Muscle of leg (tissue), 11 donors: ENCODE data around the gene SCG2. TPM values are rescaled to one million over a fixed set of nuclear protein-coding genes. Genes with fewer than 3 reads are reported as not detected.

Experiments
- DNase-seq: peaks from one replicate; pipeline ENCODE4 v3.0.0; 2013
- H3K27ac ChIP-seq: one replicate; pipeline ENCODE4 v1.5.1; 2013; ENCODE audit warnings: mild to moderate bottlenecking, low read length, control low read depth
- H3K27me3 ChIP-seq: one replicate; pipeline ENCODE4 v1.6.1; 2013; ENCODE audit warnings: low read length; ENCODE audit not compliant: control insufficient read depth, insufficient read depth
- H3K36me3 ChIP-seq: one replicate; pipeline ENCODE4 v1.6.1; 2013; ENCODE audit warnings: low read length; ENCODE audit not compliant: control insufficient read depth, insufficient read depth
- H3K4me1 ChIP-seq: one replicate; pipeline ENCODE4 v1.6.1; 2013; ENCODE audit warnings: low read length; ENCODE audit not compliant: control insufficient read depth, insufficient read depth
- H3K4me3 ChIP-seq: one replicate; pipeline ENCODE4 v1.5.1; 2013; ENCODE audit warnings: low read length, control low read depth
- H3K9me3 ChIP-seq: replicated peaks from 2 replicates; pipeline ENCODE4 v1.6.1; 2013; ENCODE audit warnings: low read depth, low read length; ENCODE audit not compliant: control insufficient read depth
- WGBS: methylation state at CpG from one replicate; pipeline ENCODE4 v1.1.5; 2013; ENCODE audit warnings: missing lambda C conversion rate; ENCODE audit not compliant: insufficient coverage; 5-methylcytosine and 5-hydroxymethylcytosine counted together
- polyA plus RNA-seq, 8 donors: library from polyadenylated mRNA; unstranded; fragments of 120-200 nt; gene quantifications; one replicate each; pipeline versions ENCODE4 v1.2.1 to v1.2.3, GENCODE V29; 2013; ENCODE audit warnings: inconsistent platforms in 1 of 8, low replicate concordance in 1 of 8; ENCODE audit not compliant: insufficient read length in 8 of 8, insufficient read depth in 1 of 8
- total RNA-seq: library from RNA; stranded (reverse); fragments of 120-200 nt; gene quantifications from one replicate; pipeline ENCODE4 v1.2.4, GENCODE V29; 2013

The SCG2 gene
- total and polyA plus RNA-seq, 9 donors = 0.09 to 3.8 (median 0.15) TPM; not detected in 2

- WGBS = no CpG with 5 or more reads among the region's 1 CpG
- Histone ChIP-seq H3K36me3 (no peaks in the 10 kb centered on the region), H3K9me3 (no peaks in the 10 kb centered on the region), H3K4me1 (no peaks in the 10 kb centered on the region), H3K4me3 (no peak overlapping the region), H3K27ac (no peak overlapping the region), H3K27me3 (no peaks in the 10 kb centered on the region)
- DNase-seq = no peak
Observed at GRCh38 chr2:223635080-223635479, 32.9 kb upstream of the SCG2 start.

DNA sequence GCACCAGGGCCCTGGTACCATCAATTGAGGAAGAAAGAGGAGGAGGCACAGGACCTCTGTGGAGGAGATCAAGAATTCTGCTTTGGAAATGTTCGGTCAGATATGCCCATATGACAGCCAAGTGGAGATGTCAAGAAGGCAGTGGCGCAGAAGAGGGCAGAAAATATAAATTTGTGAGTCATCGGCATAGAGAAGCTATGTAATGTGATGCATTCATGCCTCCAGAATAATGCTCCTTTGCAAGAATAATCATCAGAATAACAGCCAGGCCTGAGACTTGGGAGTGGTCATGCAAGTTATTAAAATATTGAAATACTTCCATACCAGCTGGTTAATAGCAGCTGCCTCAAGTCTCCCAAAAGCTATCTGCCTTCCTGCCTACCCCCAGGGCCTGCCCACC, 32.1 kb upstream of the SCG2 start:
- Histone ChIP-seq H3K9me3 (no peaks in the 10 kb centered on the region), H3K27me3 (no peaks in the 10 kb centered on the region), H3K27ac (no peak overlapping the region), H3K36me3 (no peaks in the 10 kb centered on the region), H3K4me3 (no peak overlapping the region), H3K4me1 (no peaks in the 10 kb centered on the region)
- DNase-seq = no peak
- no CpG with 5 or more reads among the region's 3 CpGs for WGBS

DNA sequence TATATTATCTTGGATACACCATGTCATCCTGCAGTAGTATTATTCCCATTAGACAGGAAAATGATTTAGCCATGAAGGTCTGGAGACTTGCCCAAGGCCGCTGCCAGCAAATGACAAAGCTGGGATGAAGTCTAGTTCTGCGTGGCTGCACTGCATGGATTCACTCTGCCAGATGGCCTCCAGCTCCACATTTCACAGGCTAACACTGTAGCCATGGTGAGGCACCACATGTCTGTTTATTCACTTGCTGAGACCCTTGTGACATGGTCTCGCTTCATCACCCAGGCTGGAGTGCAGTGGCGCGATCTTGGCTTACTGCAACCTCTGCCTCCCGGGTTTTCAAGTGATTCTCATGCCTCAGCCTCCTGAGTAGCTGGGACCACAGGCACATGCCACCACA, 31.5 kb upstream of the SCG2 start:
- Histone ChIP-seq H3K4me3 (no peak overlapping the region), H3K27ac (no peak overlapping the region), H3K4me1 (no peaks in the 10 kb centered on the region), H3K27me3 (no peaks in the 10 kb centered on the region), H3K36me3 (no peaks in the 10 kb centered on the region), H3K9me3 (no peaks in the 10 kb centered on the region)
- WGBS = 64% methylated on average over 5 of the region's 6 CpGs
- no peak for DNase-seq

- no peaks in the 10 kb centered on the region for H3K9me3 ChIP-seq
- H3K36me3 ChIP-seq = no peaks in the 10 kb centered on the region
- no peak overlapping the region for H3K4me3 ChIP-seq
- H3K27me3 ChIP-seq = no peaks in the 10 kb centered on the region
- no peak for DNase-seq
- no peaks in the 10 kb centered on the region for H3K4me1 ChIP-seq
- WGBS = 94% methylated on average over 2 of the region's 2 CpGs
- no peak overlapping the region for H3K27ac ChIP-seq
Observed at GRCh38 chr2:223632826-223633225, 30.7 kb upstream of the SCG2 start.

DNA sequence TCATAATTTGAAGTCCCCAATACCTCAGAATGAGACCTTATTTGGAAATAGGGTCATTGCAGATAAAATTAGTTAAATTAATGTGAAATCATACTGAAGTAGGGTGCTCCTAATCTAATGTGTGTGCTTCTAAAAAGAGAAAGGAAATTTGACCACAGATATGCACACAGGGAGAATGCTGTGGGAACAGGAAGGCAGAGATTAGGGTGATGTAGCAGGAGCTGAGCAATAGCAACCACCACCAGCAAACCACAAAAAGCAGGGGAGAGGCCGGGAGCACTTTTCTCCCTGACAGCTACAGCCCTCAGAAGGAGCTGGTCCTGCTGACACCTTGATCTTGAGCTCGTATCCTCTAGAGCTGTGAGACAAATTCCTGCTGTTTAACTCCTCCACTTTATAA, 24.6 kb upstream of the SCG2 start:
- Histone ChIP-seq H3K27ac (no peak overlapping the region), H3K27me3 (no peaks in the 10 kb centered on the region), H3K4me3 (no peak overlapping the region), H3K9me3 (no peaks in the 10 kb centered on the region), H3K36me3 (no peaks in the 10 kb centered on the region), H3K4me1 (no peaks in the 10 kb centered on the region)
- no CpG with 5 or more reads among the region's 2 CpGs for WGBS
- no peak for DNase-seq

GRCh38 chr2:223625652-223626051, 23.5 kb upstream of the SCG2 start:
- no peaks in the 10 kb centered on the region for H3K27me3 ChIP-seq
- H3K4me3 ChIP-seq = no peak overlapping the region
- H3K9me3 ChIP-seq = no peaks in the 10 kb centered on the region
- H3K36me3 ChIP-seq = no peaks in the 10 kb centered on the region
- no peak overlapping the region for H3K27ac ChIP-seq
- no CpG with 5 or more reads among the region's 1 CpG for WGBS
- DNase-seq = no peak
- no peaks in the 10 kb centered on the region for H3K4me1 ChIP-seq

DNA sequence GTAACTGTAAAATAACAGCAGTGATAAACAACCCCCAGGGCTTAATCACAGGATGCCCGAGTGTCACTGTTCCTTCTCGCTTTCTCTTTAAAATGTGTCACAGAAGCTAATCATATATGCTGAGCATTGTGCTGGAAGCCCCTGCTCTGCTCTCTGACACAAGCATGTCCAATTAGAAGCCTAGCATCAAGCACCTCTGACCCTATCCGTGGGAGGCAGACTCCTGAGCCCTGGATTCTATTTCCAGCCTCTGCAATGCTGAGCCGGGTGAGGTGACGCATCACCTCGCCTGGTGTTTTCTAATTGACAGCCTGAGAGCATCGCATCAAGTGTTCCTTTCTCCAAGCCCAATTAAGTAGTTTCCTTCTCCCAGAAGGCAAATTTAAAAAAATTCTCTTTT, 19.7 kb upstream of the SCG2 start:
- H3K36me3 ChIP-seq = no peaks in the 10 kb centered on the region
- no peaks in the 10 kb centered on the region for H3K4me1 ChIP-seq
- no peak overlapping the region for H3K4me3 ChIP-seq
- 45% methylated on average over 7 of the region's 7 CpGs for WGBS
- no peak for DNase-seq
- no peak overlapping the region for H3K27ac ChIP-seq
- no peaks in the 10 kb centered on the region for H3K9me3 ChIP-seq
- no peaks in the 10 kb centered on the region for H3K27me3 ChIP-seq

GRCh38 chr2:223619486-223620129, 17.4 kb upstream of the SCG2 start:
- no peaks in the 10 kb centered on the region for H3K4me1 ChIP-seq
- no peaks in the 10 kb centered on the region for H3K9me3 ChIP-seq
- no peak overlapping the region for H3K27ac ChIP-seq
- H3K36me3 ChIP-seq = no peaks in the 10 kb centered on the region
- no peak overlapping the region for H3K4me3 ChIP-seq
- no peak for DNase-seq
- 78% methylated on average over 7 of the region's 7 CpGs for WGBS
- H3K27me3 ChIP-seq = no peaks in the 10 kb centered on the region

DNA sequence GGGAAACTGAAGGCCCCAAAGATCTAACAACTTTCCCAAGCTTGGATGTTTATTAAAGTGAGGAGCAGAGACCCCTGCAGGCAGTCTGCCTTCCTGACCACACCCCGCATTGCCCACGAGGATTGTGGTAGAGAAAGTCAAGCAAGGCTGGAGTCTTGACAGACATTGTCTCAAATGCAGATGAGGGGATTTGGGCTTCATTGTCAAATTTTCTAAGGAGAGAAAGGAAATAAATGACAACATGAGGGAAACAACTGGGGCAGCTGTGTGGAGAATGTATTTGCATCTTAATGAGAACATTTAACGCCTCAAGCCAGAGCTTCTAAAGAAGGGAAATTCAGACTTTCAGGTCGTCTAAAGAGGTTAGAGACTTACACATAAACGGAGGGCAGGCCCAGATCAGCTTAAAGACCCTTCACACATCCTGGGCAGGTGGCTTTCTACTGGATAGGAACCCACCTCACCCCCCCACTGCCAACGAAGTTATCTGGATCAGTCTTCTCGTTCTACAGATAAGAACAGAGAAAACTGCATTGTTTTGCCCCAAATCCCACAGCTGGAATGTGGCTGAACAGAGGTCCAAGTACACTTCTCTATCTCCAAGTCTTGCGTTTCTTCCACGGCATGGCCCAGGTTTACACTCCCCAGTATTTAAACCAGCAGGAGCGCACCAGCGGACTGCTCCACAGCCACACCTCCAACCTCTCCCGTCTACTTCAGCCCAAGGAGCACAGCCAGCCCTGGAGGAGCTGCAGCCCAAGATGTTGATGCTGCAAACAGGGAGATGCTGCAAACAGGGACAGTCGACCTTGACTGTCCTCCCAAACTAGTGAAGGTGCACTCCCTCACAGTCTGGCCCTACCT, 16.2 kb upstream of the SCG2 start:
- Histone ChIP-seq H3K36me3 (no peaks in the 10 kb centered on the region), H3K27me3 (no peaks in the 10 kb centered on the region), H3K27ac (no peak overlapping the region), H3K4me3 (no peak overlapping the region), H3K4me1 (peaks cover 1% of the 10 kb centered on the region), H3K9me3 (no peaks in the 10 kb centered on the region)
- WGBS = 13% methylated on average over 12 of the region's 13 CpGs
- peak; percentile 7 for DNase-seq

DNA sequence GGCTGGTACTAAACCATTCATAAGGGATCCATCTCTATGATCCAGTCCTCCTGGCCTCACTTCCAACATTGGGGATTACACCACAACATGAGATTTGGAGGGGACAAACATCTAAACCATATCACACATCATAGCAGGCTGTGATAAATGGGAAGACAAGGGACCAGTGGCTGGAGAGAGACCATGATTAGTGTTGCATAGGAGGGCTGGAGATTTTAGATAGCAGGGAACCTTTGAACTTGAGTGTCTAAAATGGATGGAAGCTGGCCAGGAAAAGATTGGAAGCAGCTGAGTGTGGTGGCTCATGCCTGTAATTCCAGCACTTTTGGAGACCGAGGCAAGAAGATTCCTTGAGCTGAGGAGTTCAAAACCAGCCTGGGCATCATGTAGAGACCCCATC, 12.4 kb upstream of the SCG2 start:
- no peaks in the 10 kb centered on the region for H3K9me3 ChIP-seq
- no peak for DNase-seq
- H3K4me1 ChIP-seq = peaks cover 7% of the 10 kb centered on the region
- no peak overlapping the region for H3K4me3 ChIP-seq
- no peaks in the 10 kb centered on the region for H3K36me3 ChIP-seq
- no peaks in the 10 kb centered on the region for H3K27me3 ChIP-seq
- WGBS = no CpG with 5 or more reads among the region's 1 CpG
- H3K27ac ChIP-seq = no peak overlapping the region
